Right lobe of liver (tissue), 4 donors: ENCODE results near the gene OPRL1.

Source experiments
- POLR2A ChIP-seq: fragments of 450-650 bp; IDR thresholded peaks from one replicate; pipeline ENCODE4 v1.6.1; 2017; ENCODE audit warnings: antibody characterized with exemption, mild to moderate bottlenecking
- TF ChIP-seq, protein P1 (sequence below), 4 donors: fragments of 200-600 bp in 3 of 4; fragments of 450-650 bp in 1 of 4; IDR thresholded peaks; one replicate each; pipeline versions ENCODE4 v1.5.1 to v1.8.0; 2016 to 2022; ENCODE audit warnings: antibody characterized with exemption in 4 of 4, mild to moderate bottlenecking in 2 of 4
- donor health status: DM: no; HTN: no; CAD: no.
- donor health status: DM: no; HTN: no; CAD: no.
- donor health status: DM: no; HTN: yes; CAD: no.

DNA sequence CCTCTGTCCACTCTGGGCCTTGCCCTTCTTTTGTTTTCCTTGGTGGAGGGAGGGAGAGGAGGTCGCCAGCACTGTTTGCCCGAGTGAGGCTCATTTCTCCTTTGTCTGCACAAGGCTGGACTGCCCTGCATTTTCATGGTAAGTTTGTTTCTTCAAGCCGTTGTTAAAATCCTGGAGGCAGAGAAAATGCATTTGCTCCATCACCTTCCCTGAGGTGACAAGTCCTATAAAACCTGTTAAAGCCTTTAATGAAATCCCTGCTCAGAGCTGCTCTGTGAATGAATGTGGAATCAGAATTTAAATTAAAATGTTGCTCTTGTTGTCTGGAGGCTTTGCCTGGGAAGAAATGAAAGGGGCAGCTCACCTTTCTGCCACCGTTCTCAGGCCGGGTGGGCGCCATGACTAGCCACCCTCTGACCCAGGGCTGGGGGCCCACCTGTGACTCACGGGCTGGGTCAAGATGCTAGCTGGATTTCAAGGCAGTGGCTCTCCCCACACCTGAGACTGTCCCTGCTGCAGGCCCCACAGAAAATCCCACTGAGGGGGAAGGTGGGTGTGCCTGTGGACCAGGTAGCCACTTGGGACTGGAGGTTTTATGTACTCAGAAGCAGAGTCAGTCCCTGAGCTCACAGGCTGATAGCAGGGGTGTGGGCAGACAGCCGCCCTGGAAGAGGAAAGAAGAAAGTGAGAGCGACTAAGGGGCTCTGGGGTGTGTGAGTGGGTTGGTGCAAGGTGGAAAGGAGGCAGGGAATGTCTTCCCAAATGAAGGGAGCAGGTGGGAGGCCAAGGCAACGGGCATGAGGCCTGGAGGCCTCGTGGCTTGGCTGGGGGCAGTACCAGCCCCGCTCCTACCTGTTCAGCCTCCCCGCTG lies 60.4 kb downstream of the OPRL1 start:
- TF ChIP-seq, protein P1, sequence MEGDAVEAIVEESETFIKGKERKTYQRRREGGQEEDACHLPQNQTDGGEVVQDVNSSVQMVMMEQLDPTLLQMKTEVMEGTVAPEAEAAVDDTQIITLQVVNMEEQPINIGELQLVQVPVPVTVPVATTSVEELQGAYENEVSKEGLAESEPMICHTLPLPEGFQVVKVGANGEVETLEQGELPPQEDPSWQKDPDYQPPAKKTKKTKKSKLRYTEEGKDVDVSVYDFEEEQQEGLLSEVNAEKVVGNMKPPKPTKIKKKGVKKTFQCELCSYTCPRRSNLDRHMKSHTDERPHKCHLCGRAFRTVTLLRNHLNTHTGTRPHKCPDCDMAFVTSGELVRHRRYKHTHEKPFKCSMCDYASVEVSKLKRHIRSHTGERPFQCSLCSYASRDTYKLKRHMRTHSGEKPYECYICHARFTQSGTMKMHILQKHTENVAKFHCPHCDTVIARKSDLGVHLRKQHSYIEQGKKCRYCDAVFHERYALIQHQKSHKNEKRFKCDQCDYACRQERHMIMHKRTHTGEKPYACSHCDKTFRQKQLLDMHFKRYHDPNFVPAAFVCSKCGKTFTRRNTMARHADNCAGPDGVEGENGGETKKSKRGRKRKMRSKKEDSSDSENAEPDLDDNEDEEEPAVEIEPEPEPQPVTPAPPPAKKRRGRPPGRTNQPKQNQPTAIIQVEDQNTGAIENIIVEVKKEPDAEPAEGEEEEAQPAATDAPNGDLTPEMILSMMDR (IDR thresholded peaks at IDR 0.05), result no peak
- TF ChIP-seq POLR2A, result no peak
